CD14-positive monocyte (primary cell): ENCODE measurements around the gene VWA5B1. TPM values are rescaled to one million over a fixed set of nuclear protein-coding genes. Genes with fewer than 3 reads are reported as not detected.

Experiments used
- DNase-seq, 3 donors: peaks; one replicate each; pipeline ENCODE4 v3.0.0-alpha.2; 2011 to 2022
- H2AFZ ChIP-seq: 2 replicates; pipeline ENCODE4 v1.6.0; 2012; ENCODE audit warnings: mild to moderate bottlenecking, low read depth, low read length, inconsistent platforms; ENCODE audit not compliant: insufficient read depth, poor library complexity, severe bottlenecking
- H3K27ac ChIP-seq, 2 donors: 1 replicate in 1 of 2; 2 replicates in 1 of 2; pipeline ENCODE4 v1.5.1; 2012 to 2013; ENCODE audit warnings: low read length in 2 of 2, control low read depth in 1 of 2, inconsistent platforms in 1 of 2, low read depth in 1 of 2, mild to moderate bottlenecking in 1 of 2
- H3K27me3 ChIP-seq, 2 donors: one replicate each; pipeline versions ENCODE4 v1.6.0 to v1.6.1; 2011 to 2013; ENCODE audit warnings: low read length in 2 of 2; ENCODE audit not compliant: control insufficient read depth in 2 of 2, insufficient read depth in 2 of 2
- H3K36me3 ChIP-seq, 2 donors: replicated peaks in 1 of 2; 1 replicate in 1 of 2; 2 replicates in 1 of 2; pipeline versions ENCODE4 v1.5.1 to v1.6.1; 2012 to 2013; ENCODE audit warnings: low read length in 2 of 2, control low read depth in 1 of 2, inconsistent platforms in 1 of 2, mild to moderate bottlenecking in 1 of 2; ENCODE audit not compliant: insufficient read depth in 2 of 2, control insufficient read depth in 1 of 2
- H3K4me1 ChIP-seq, 2 donors: 1 replicate in 1 of 2; 2 replicates in 1 of 2; pipeline versions ENCODE4 v1.5.1 to v1.6.1; 2012 to 2013; ENCODE audit warnings: low read length in 2 of 2, control low read depth in 1 of 2, inconsistent platforms in 1 of 2, mild to moderate bottlenecking in 1 of 2, moderate library complexity in 1 of 2; ENCODE audit not compliant: insufficient read depth in 2 of 2, control insufficient read depth in 1 of 2
- H3K4me2 ChIP-seq: replicated peaks from 2 replicates; pipeline ENCODE3; 2012; ENCODE audit warnings: low read length, moderate library complexity, mild to moderate bottlenecking; ENCODE audit not compliant: poor library complexity, severe bottlenecking; ENCODE audit errors: extremely low read depth
- H3K4me3 ChIP-seq, 3 experiments: fragments of 200-600 bp in 1 of 3; sonication (generic) in 1 of 3; replicated peaks in 1 of 3; 1 replicate in 2 of 3; 2 replicates in 1 of 3; pipeline ENCODE4 v1.5.1; 2011 to 2013; ENCODE audit warnings: low read length in 3 of 3, mild to moderate bottlenecking in 3 of 3, control low read depth in 2 of 3, low read depth in 2 of 3, inconsistent platforms in 1 of 3, moderate library complexity in 1 of 3
- H3K79me2 ChIP-seq: 2 replicates; pipeline ENCODE4 v1.6.0; 2012; ENCODE audit warnings: mild to moderate bottlenecking, control low read depth, inconsistent platforms, low read length, moderate library complexity; ENCODE audit not compliant: insufficient read depth
- H3K9ac ChIP-seq: 2 replicates; pipeline ENCODE4 v1.6.0; 2017; ENCODE audit warnings: low read length, mild to moderate bottlenecking; ENCODE audit not compliant: insufficient read depth, poor library complexity, severe bottlenecking
- H3K9me3 ChIP-seq, 2 donors: replicated peaks in 1 of 2; 1 replicate in 1 of 2; 2 replicates in 1 of 2; pipeline versions ENCODE4 v1.5.1 to v1.6.1; 2012 to 2013; ENCODE audit warnings: low read length in 2 of 2, control low read depth in 1 of 2; ENCODE audit not compliant: control insufficient read depth in 1 of 2, insufficient read depth in 1 of 2
- H4K20me1 ChIP-seq: 2 replicates; pipeline ENCODE4 v1.6.0; 2012; ENCODE audit warnings: mild to moderate bottlenecking, low read length, control low read depth, moderate library complexity; ENCODE audit not compliant: insufficient read depth
- H3K27ac Mint-ChIP-seq, 7 donors: one replicate each; pipeline ENCODE4 v1.8.0; 2020; ENCODE audit warnings: mild to moderate bottlenecking in 7 of 7, mixed read lengths in 7 of 7, moderate library complexity in 6 of 7, inconsistent platforms in 2 of 7
- H3K27me3 Mint-ChIP-seq, 3 donors: one replicate each; pipeline ENCODE4 v1.8.0; 2021 to 2022; ENCODE audit warnings: low read depth in 3 of 3, mild to moderate bottlenecking in 3 of 3, mixed read lengths in 3 of 3, moderate library complexity in 3 of 3, inconsistent platforms in 1 of 3
- H3K36me3 Mint-ChIP-seq, 2 donors: one replicate each; pipeline ENCODE4 v1.8.0; 2020; ENCODE audit warnings: mixed read lengths in 2 of 2, inconsistent platforms in 1 of 2, mild to moderate bottlenecking in 1 of 2
- H3K4me1 Mint-ChIP-seq: one replicate; pipeline ENCODE4 v1.8.0; 2020; ENCODE audit warnings: mild to moderate bottlenecking, mixed read lengths
- H3K4me3 Mint-ChIP-seq, 2 donors: one replicate each; pipeline ENCODE4 v1.8.0; 2020; ENCODE audit warnings: mild to moderate bottlenecking in 2 of 2, mixed read lengths in 2 of 2, moderate library complexity in 1 of 2
- H3K9me3 Mint-ChIP-seq, 7 donors: one replicate each; pipeline ENCODE4 v1.8.0; 2020 to 2022; ENCODE audit warnings: mixed read lengths in 7 of 7, mild to moderate bottlenecking in 6 of 7, moderate library complexity in 6 of 7, inconsistent platforms in 2 of 7
- CTCF ChIP-seq: fragments of 200-600 bp; IDR thresholded peaks from one replicate; pipeline ENCODE4 v1.8.0; 2022; ENCODE audit warnings: antibody characterized with exemption, mild to moderate bottlenecking
- WGBS: methylation state at CpG from one replicate; pipeline ENCODE4 v1.1.5; 2013; ENCODE audit warnings: missing lambda C conversion rate; ENCODE audit not compliant: insufficient coverage; 5-methylcytosine and 5-hydroxymethylcytosine counted together
- intact Hi-C, 2 donors: fragments of 100-400 bp; cut with micrococcal nuclease; formaldehyde crosslinking; loops; one replicate each; pipeline versions ENCODE4 v1.15.0 to v1.15.1; 2023
- polyA plus RNA-seq, 3 donors: library from polyadenylated mRNA; depleted of rRNA in 1 of 3; unstranded in 2 of 3; stranded (reverse) in 1 of 3; fragments of 300-500 nt in 2 of 3; fragments of >200 nt in 1 of 3; fragmentation: Illumina TruSeq in 2 of 3; gene quantifications; 1 replicate in 2 of 3; 2 replicates in 1 of 3; pipeline ENCODE4 v1.2.3, GENCODE V29; 2012 to 2021

VWA5B1 gene
- polyA plus RNA-seq, 3 donors = not detected

GRCh38 chr1:20345419-20345818 is 54.7 kb downstream of the VWA5B1 start:
- H3K27me3 ChIP-seq = peaks cover 0 to 25% of the 10 kb centered on the region in 2 donors
- no peak overlapping the region for H3K9ac ChIP-seq
- WGBS = 90% methylated on average over 7 of the region's 13 CpGs
- no peak for TF ChIP-seq CTCF
- no peaks in the 10 kb centered on the region for H3K4me1 ChIP-seq
- H3K4me2 ChIP-seq = no peak overlapping the region
- Mint-ChIP-seq H3K4me1 (no peaks in the 10 kb centered on the region), H3K27me3 (peaks cover 27 to 46% (median 32%) of the 10 kb centered on the region in 3 donors), H3K27ac (no peak overlapping the region), H3K9me3 (peaks cover 7 to 25% (median 9%) of the 10 kb centered on the region in 7 donors), H3K36me3 (no peaks in the 10 kb centered on the region), H3K4me3 (no peak overlapping the region)
- H3K79me2 ChIP-seq = no peaks in the 10 kb centered on the region
- no peak overlapping the region for H3K4me3 ChIP-seq
- H3K36me3 ChIP-seq = no peaks in the 10 kb centered on the region
- intact Hi-C loops = no loop called here
- no peaks in the 10 kb centered on the region for H4K20me1 ChIP-seq
- H3K27ac ChIP-seq = no peak overlapping the region
- no peak for DNase-seq
- no peak overlapping the region for H2AFZ ChIP-seq
- peaks cover 2 to 7% of the 10 kb centered on the region in 2 donors for H3K9me3 ChIP-seq

GRCh38 chr1:20346433-20346832 is 55.8 kb downstream of the VWA5B1 start:
- Histone ChIP-seq H3K4me1 (no peaks in the 10 kb centered on the region), H3K4me3 (no peak overlapping the region), H4K20me1 (no peaks in the 10 kb centered on the region), H3K9ac (no peak overlapping the region), H3K79me2 (no peaks in the 10 kb centered on the region), H2AFZ (no peak overlapping the region), H3K27me3 (peaks cover 0 to 25% of the 10 kb centered on the region in 2 donors), H3K4me2 (no peak overlapping the region), H3K27ac (no peak overlapping the region), H3K9me3 (peaks cover 2 to 7% of the 10 kb centered on the region in 2 donors), H3K36me3 (no peaks in the 10 kb centered on the region)
- Mint-ChIP-seq H3K4me1 (no peaks in the 10 kb centered on the region), H3K4me3 (no peak overlapping the region), H3K27ac (no peak overlapping the region), H3K9me3 (peaks cover 7 to 25% (median 9%) of the 10 kb centered on the region in 7 donors), H3K36me3 (no peaks in the 10 kb centered on the region), H3K27me3 (peaks cover 27 to 46% (median 32%) of the 10 kb centered on the region in 3 donors)
- DNase-seq = no peak
- no CpG with 5 or more reads among the region's 1 CpG for WGBS
- intact Hi-C loops = no loop called here
- no peak for TF ChIP-seq CTCF
